NCI-H2029 treated with DMSO at 0.1 percent for 48 hours (cell line): ENCODE measurements around the gene PNLIPRP2.

ENCODE experiments used
- DNase-seq: peaks from one replicate; lab custom pipeline; 2025; lab: John Stamatoyannopoulos, UW

The PNLIPRP2 gene

GRCh38 chr10:116683821-116684220 is 63.1 kb downstream of the PNLIPRP2 start:
- no peak for DNase-seq

- no peak for DNase-seq
Measured at GRCh38 chr10:116684781-116685180, 64.0 kb downstream of the PNLIPRP2 start.

- no peak for DNase-seq
Measured at GRCh38 chr10:116685807-116686206, 65.1 kb downstream of the PNLIPRP2 start.

DNA sequence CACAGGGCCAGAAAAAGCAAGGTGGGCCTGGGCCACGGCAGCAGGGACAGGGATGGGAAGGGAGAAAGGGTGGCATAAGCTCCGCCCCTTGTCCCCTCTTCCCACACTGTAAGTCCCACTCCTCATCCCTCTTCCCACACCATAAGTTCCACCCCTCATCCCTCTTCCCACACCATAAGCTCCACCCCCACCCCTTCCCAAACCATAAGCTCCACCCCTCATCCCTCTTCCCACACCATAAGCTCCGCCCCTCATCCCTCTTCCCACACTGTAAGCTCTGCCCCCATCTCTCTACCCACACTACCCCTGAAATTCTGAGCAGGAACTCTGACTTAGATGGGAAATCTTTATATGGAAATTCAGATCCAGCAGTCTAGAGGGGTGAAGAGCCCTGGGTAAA is 65.9 kb downstream of the PNLIPRP2 start:
- no peak for DNase-seq

DNA sequence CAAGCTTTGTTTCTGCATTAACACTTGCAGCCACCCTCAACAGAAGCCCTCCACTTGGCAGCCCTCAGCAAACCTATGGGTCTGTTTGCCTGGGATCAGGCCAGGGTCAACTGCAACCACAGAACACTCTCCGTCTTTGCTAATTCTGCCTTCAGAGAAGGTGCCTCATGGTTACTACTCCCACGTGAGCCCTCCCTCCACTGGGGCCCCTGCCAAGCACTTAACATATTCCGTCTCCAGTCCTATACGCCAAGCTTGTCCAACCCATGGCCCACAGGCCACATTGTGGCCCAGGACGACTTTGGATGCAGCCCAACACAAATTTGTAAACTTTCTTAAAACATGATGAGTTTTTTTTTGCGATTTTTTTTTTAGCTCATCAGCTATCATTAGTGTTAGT is 66.9 kb downstream of the PNLIPRP2 start:
- DNase-seq, result no peak

DNA sequence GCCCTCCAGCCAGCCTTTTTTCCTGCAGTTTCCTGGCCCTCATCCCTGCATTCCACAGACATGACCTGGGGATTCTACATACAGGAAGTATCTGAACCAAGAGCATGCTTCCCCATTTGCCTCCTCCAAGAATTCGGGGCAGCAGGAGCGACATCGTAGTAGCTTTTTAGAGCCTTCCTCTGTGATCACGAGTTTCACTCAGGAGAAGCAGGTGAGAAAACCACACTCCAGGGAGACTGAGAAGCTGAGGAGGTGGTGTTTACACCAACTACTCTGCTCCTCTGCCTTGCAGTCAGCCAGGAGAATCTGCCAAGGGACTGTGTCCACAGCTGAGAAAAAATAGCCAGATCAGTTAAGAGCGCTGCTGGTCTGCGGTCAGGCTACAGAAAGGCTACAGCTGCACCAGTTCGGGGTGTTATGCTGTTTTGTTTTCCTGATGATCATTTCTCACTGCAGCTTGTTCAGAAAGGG is 67.5 kb downstream of the PNLIPRP2 start:
- DNase-seq, result no peak

GRCh38 chr10:116688741-116689495 is 68.2 kb downstream of the PNLIPRP2 start:
- DNase-seq, result no peak

GRCh38 chr10:116689744-116690143 is 69.0 kb downstream of the PNLIPRP2 start:
- DNase-seq, result no peak

- DNase-seq, result no peak
Measured at GRCh38 chr10:116690356-116691322, 69.9 kb downstream of the PNLIPRP2 start.

DNA sequence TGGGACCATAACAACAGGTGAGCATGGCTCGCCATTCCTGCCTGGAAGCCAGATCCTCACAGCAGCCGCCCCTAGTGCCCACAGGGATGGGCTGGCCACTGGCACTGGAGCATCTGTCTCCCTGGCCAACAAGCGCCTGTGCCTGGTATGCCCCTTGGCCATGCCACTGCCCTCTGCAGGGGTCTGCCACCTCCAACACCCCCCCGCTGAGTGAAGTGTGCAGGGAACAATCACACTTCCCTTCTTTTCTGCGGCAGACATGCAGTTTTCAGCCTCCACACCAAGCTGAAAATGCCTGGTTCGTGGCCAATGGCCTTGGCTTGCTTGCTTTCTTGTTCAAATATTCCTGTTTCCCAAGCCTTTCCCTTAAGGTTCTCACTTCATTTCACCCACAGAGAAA is 70.9 kb downstream of the PNLIPRP2 start:
- no peak for DNase-seq

- DNase-seq, result no peak
Measured at GRCh38 chr10:116692225-116692624, 71.5 kb downstream of the PNLIPRP2 start.

DNA sequence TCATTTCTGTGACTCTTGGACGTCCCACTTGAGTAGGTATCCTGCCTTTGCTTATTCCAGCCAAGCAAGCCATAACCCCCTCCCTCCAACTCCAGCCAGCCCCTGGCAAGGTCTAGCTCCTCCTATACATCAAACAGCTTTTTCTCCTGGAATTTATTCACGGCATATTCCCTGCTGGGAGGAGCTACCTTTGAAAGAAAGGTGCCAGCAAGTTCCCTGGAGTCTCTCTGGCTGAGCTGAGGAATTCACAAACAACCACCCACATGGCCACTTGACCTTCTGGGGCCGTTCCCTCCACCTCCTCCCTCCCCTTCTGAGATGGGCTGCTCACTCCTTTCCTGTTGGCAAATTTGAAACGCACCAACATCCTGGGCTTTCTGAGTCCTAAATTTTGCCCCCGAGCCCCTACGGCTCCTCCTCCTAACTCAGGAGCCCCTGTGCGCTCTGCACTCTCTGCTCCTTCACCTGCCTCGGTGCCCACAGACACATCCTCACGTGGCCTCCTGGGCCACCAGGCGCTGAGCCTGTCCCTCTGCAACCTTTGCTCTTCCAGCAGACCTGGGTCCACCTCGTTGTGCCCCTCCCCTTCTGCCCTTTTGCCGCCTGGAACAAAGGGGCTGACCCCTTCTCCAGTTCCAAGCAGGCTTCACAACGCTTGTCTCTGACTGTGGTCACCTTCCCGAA is 73.6 kb downstream of the PNLIPRP2 start:
- no peak for DNase-seq
